ENCODE data around the gene OLA1. TPM values are rescaled to one million over a fixed set of nuclear protein-coding genes. Genes with fewer than 3 reads are reported as not detected.
A peak's percentile ranks its signal among the peaks of the same experiment; 100 is the strongest.

The OLA1 gene
- polyA plus RNA-seq, 3 donors = 24.9 to 72.3 (median 71.9) TPM

GRCh38 chr2:174035117-174035635, 213.2 kb downstream of the OLA1 start:
- Histone ChIP-seq H3K4me3 (replicated peaks in 1 of 3; ENCODE audit: low read depth in 2 of 3, low read length in 3 of 3) (peak overlapping the region in 1 of 3 experiments; percentile 42), H3K9ac (ENCODE audit: insufficient read depth, low read length, poor library complexity, severe bottlenecking) (peak overlapping the region; percentile 65), H2AFZ (ENCODE audit: insufficient read depth, low read depth, low read length, poor library complexity, severe bottlenecking) (no peak overlapping the region), H3K79me2 (ENCODE audit: insufficient read depth, low read length) (no peaks in the 10 kb centered on the region), H3K9me3 (replicated peaks in 1 of 2; ENCODE audit: control insufficient read depth in 1 of 2, insufficient read depth in 1 of 2, low read length in 2 of 2) (no peaks in the 10 kb centered on the region), H3K4me2 (replicated peaks; ENCODE audit: extremely low read depth, low read length, poor library complexity, severe bottlenecking) (peak overlapping the region; percentile 48), H3K36me3 (replicated peaks in 1 of 2; ENCODE audit: control insufficient read depth in 1 of 2, insufficient read depth in 2 of 2, low read length in 2 of 2) (no peaks in the 10 kb centered on the region), H3K4me1 (ENCODE audit: control insufficient read depth in 1 of 2, insufficient read depth in 2 of 2, low read length in 2 of 2) (peaks cover 92 to 95% of the 10 kb centered on the region in 2 donors), H4K20me1 (ENCODE audit: insufficient read depth, low read length) (no peaks in the 10 kb centered on the region), H3K27ac (ENCODE audit: low read depth in 1 of 2, low read length in 2 of 2) (peak overlapping the region in 1 of 2 donors; percentile 93), H3K27me3 (ENCODE audit: control insufficient read depth in 2 of 2, insufficient read depth in 2 of 2, low read length in 2 of 2) (no peaks in the 10 kb centered on the region)
- H3K4me1 Mint-ChIP-seq = peaks cover 97% of the 10 kb centered on the region
- H3K27ac Mint-ChIP-seq = peak overlapping the region; percentile 97 to 100 (median 99)
- TF ChIP-seq CTCF (IDR thresholded peaks at IDR 0.05) = no peak
- H3K4me3 Mint-ChIP-seq = no peak overlapping the region
- WGBS (ENCODE audit: insufficient coverage) = 90% methylated on average over 2 of the region's 3 CpGs
- DNase-seq = no peak
- peaks cover 5 to 9% of the 10 kb centered on the region in 2 donors for H3K36me3 Mint-ChIP-seq
- H3K9me3 Mint-ChIP-seq = peaks cover 0 to 1% (median 0%) of the 10 kb centered on the region in 7 donors
- peaks cover 0 to 6% (median 2%) of the 10 kb centered on the region in 3 donors for H3K27me3 Mint-ChIP-seq (ENCODE audit: low read depth in 3 of 3)
- intact Hi-C loops (cut with micrococcal nuclease) = loop anchor here in 1 of 2 donors (5.0 kb wide), 1 partner anchor 68 kb away; the partner anchor contains the start of gene SP3

- no CpG with 5 or more reads among the region's 2 CpGs for WGBS (ENCODE audit: insufficient coverage)
- no peaks in the 10 kb centered on the region for H3K9me3 ChIP-seq (replicated peaks in 1 of 2; ENCODE audit: control insufficient read depth in 1 of 2, insufficient read depth in 1 of 2, low read length in 2 of 2)
- peak overlapping the region; percentile 96 to 100 (median 99) for H3K27ac Mint-ChIP-seq
- H3K79me2 ChIP-seq (ENCODE audit: insufficient read depth, low read length) = no peaks in the 10 kb centered on the region
- intact Hi-C loops (cut with micrococcal nuclease) = loop anchor here in 1 of 2 donors (5.0 kb wide), 1 partner anchor 36 kb away; no protein-coding TSS in a partner anchor
- peak overlapping the region; percentile 90 to 98 for H3K27ac ChIP-seq (ENCODE audit: low read depth in 1 of 2, low read length in 2 of 2)
- no peak for DNase-seq
- peaks cover 0 to 2% (median 0%) of the 10 kb centered on the region in 7 donors for H3K9me3 Mint-ChIP-seq
- no peak overlapping the region for H3K4me3 Mint-ChIP-seq
- no peaks in the 10 kb centered on the region for H3K27me3 ChIP-seq (ENCODE audit: control insufficient read depth in 2 of 2, insufficient read depth in 2 of 2, low read length in 2 of 2)
- H3K4me2 ChIP-seq (replicated peaks; ENCODE audit: extremely low read depth, low read length, poor library complexity, severe bottlenecking) = no peak overlapping the region
- no peak for TF ChIP-seq CTCF (IDR thresholded peaks at IDR 0.05)
- peaks cover 5 to 9% of the 10 kb centered on the region in 2 donors for H3K36me3 Mint-ChIP-seq
- peak overlapping the region; percentile 63 for H3K9ac ChIP-seq (ENCODE audit: insufficient read depth, low read length, poor library complexity, severe bottlenecking)
- H3K36me3 ChIP-seq (replicated peaks in 1 of 2; ENCODE audit: control insufficient read depth in 1 of 2, insufficient read depth in 2 of 2, low read length in 2 of 2) = no peaks in the 10 kb centered on the region
- no peak overlapping the region for H3K4me3 ChIP-seq (replicated peaks in 1 of 3; ENCODE audit: low read depth in 2 of 3, low read length in 3 of 3)
- H3K27me3 Mint-ChIP-seq (ENCODE audit: low read depth in 3 of 3) = peaks cover 0 to 2% (median 2%) of the 10 kb centered on the region in 3 donors
- H3K4me1 ChIP-seq (ENCODE audit: control insufficient read depth in 1 of 2, insufficient read depth in 2 of 2, low read length in 2 of 2) = peaks cover 82 to 88% of the 10 kb centered on the region in 2 donors
- H4K20me1 ChIP-seq (ENCODE audit: insufficient read depth, low read length) = no peaks in the 10 kb centered on the region
- H2AFZ ChIP-seq (ENCODE audit: insufficient read depth, low read depth, low read length, poor library complexity, severe bottlenecking) = no peak overlapping the region
- H3K4me1 Mint-ChIP-seq = peaks cover 93% of the 10 kb centered on the region
Observed at GRCh38 chr2:174033163-174033550, 215.2 kb downstream of the OLA1 start.
